SK-N-SH (cell line): ENCODE data around the gene RPE65. TPM values are rescaled to one million over a fixed set of nuclear protein-coding genes. Genes with fewer than 3 reads are reported as not detected.
A peak's percentile ranks its signal among the peaks of the same experiment; 100 is the strongest.

Experiments
- CHD2 ChIP-seq: fragments of 150-350 bp; IDR thresholded peaks from 2 replicates; pipeline ENCODE4 v1.6.1; 2018; ENCODE audit warnings: low read length; ENCODE audit not compliant: partially characterized antibody
- CTCF ChIP-seq: fragments of 200-600 bp; sonication (generic); IDR thresholded peaks from 2 replicates; pipeline ENCODE4 v1.6.1; 2017; ENCODE audit warnings: antibody characterized with exemption, mild to moderate bottlenecking, moderate library complexity
- ELF1 ChIP-seq: IDR thresholded peaks from 2 replicates; pipeline ENCODE4 v1.4.0; 2012
- EZH2phosphoT487 ChIP-seq: fragments of 200-600 bp; sonication (generic); IDR thresholded peaks from 2 replicates; pipeline ENCODE4 v1.6.1; 2017; ENCODE audit warnings: low read depth, mixed run types, mild to moderate bottlenecking, antibody characterized with exemption, moderate library complexity, borderline replicate concordance
- FOXM1 ChIP-seq: IDR thresholded peaks from 2 replicates; pipeline ENCODE4 v1.4.0; 2012; ENCODE audit warnings: low read depth, mild to moderate bottlenecking
- GABPA ChIP-seq: IDR thresholded peaks from 2 replicates; pipeline ENCODE4 v1.4.0; 2012; ENCODE audit warnings: low read depth, mild to moderate bottlenecking
- IRF3 ChIP-seq: fragments of 150-350 bp; IDR thresholded peaks from 2 replicates; pipeline ENCODE4 v1.6.1; 2016; ENCODE audit warnings: mild to moderate bottlenecking, low read depth, low read length
- JUND ChIP-seq: IDR thresholded peaks from 2 replicates; pipeline ENCODE4 v1.4.0; 2012
- MEF2A ChIP-seq: IDR thresholded peaks from 2 replicates; pipeline ENCODE4 v1.4.0; 2012; ENCODE audit warnings: low read depth, borderline replicate concordance
- NRF1 ChIP-seq: IDR thresholded peaks from 2 replicates; pipeline ENCODE4 v1.6.1; 2012; ENCODE audit warnings: low read depth, mild to moderate bottlenecking, low read length
- POLR2AphosphoS5 ChIP-seq: IDR thresholded peaks from 2 replicates; pipeline ENCODE4 v1.6.1; 2012; ENCODE audit warnings: low read depth, low read length
- RCOR1 ChIP-seq: fragments of 150-350 bp; IDR thresholded peaks from 2 replicates; pipeline ENCODE4 v1.6.1; 2017; ENCODE audit warnings: antibody characterized with exemption, low read length
- REST ChIP-seq: IDR thresholded peaks from 2 replicates; pipeline ENCODE4 v1.6.1; 2012; ENCODE audit warnings: mild to moderate bottlenecking, low read depth, low read length, moderate library complexity
- RFX5 ChIP-seq: IDR thresholded peaks from 2 replicates; pipeline ENCODE4 v1.6.1; 2012; ENCODE audit warnings: mild to moderate bottlenecking, improper control_type of control experiment, low read length
- RXRA ChIP-seq: IDR thresholded peaks from 2 replicates; pipeline ENCODE4 v1.4.0; 2012; ENCODE audit warnings: low read depth, mild to moderate bottlenecking, borderline replicate concordance
- SMC3 ChIP-seq: IDR thresholded peaks from 2 replicates; pipeline ENCODE4 v1.6.1; 2012; ENCODE audit warnings: low read depth, low read length, improper control_type of control experiment
- TCF12 ChIP-seq: IDR thresholded peaks from 2 replicates; pipeline ENCODE4 v1.4.0; 2012
- USF2 ChIP-seq: fragments of 150-350 bp; IDR thresholded peaks from 2 replicates; pipeline ENCODE4 v1.6.1; 2017; ENCODE audit warnings: antibody characterized with exemption, low read length, low read depth, borderline replicate concordance
- YY1 ChIP-seq: IDR thresholded peaks from 2 replicates; pipeline ENCODE4 v1.4.0; 2012; ENCODE audit warnings: low read depth, mild to moderate bottlenecking
- polyA plus RNA-seq, 3 experiments: library from polyadenylated mRNA; depleted of rRNA; stranded (reverse); fragments of >200 nt; gene quantifications; 2 replicates each; pipeline ENCODE4 v1.2.3, GENCODE V29; 2012
- TF ChIP-seq, protein P1 (sequence below): IDR thresholded peaks from 2 replicates; pipeline ENCODE4 v1.4.0; 2012; ENCODE audit warnings: low read depth, borderline replicate concordance

The RPE65 gene
- polyA plus RNA-seq, 1 of the 3 experiments (the other 2 are of a cell fraction) = 0.02 TPM

DNA sequence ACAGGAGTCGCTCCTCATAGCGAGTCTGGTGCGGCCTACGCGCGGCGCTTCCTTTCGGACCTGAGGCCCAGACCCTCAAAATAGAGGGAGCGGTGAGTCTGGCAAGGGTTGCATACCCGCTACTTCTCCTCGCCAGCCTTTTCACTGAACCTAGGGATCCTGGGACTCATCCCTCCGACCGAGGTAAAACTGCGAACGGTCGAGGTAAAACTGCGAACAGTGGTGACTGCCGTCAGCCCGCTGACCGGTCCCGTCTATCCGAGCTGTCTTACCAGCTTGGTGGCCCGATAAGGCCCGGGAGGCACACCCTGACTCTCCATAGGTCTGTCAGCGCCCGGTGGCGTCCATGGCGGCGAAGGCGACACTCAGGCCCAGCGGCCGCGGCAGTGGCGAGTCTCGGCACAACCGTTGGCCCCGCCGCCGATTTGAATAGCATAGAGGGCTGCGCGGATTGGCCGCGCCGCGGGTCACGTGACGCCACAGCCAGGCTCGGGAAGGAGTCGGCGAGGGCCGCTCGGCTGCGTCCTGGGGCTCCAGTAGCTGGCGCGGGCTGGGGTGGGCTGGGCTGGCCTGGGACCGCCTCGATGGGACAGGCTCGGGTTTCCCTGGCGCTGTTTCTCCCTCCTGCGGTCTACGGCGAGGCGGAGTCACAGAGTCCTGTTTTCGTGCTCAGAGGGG, 47.1 kb upstream of the RPE65 start, which contains the start of gene DEPDC1 (continued):
- TF ChIP-seq RCOR1 (no peak), JUND (no peak), USF2 (peak; percentile 92), POLR2AphosphoS5 (peak; percentile 44; the same call in 1 of the 2 replicates), GABPA (no peak), ELF1 (no peak), CTCF (no peak), IRF3 (no peak), FOXM1 (peak; percentile 96), CHD2 (no peak), RFX5 (no peak), TCF12 (no peak), MEF2A (no peak), REST (no peak), SMC3 (0 out of 2 replicates have a peak, but pooled peaks have one; percentile 5), NRF1 (peak; percentile 33; the same call in 1 of the 2 replicates), YY1 (peak; percentile 67; the same call in 1 of the 2 replicates), RXRA (no peak), EZH2phosphoT487 (no peak)
- TF ChIP-seq, protein P1, sequence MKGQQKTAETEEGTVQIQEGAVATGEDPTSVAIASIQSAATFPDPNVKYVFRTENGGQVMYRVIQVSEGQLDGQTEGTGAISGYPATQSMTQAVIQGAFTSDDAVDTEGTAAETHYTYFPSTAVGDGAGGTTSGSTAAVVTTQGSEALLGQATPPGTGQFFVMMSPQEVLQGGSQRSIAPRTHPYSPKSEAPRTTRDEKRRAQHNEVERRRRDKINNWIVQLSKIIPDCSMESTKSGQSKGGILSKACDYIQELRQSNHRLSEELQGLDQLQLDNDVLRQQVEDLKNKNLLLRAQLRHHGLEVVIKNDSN = peak; percentile 99
